ACHN (cell line): ENCODE data around the gene UST.
"Not testable (repeated sequence)": the region's sequence is repeated elsewhere in the genome, so short reads cannot be mapped to it uniquely, and the experiment has no call there.

Experiments
- DNase-seq: peaks from one replicate; pipeline ENCODE4 v3.0.0-alpha.2; 2015
- in situ Hi-C: cut with HindIII; loops from 2 replicates; pipeline ENCODE4 v1.10.0; 2017; ENCODE audit warnings: low sequenced_read_pairs, low pct_ligation_motif_present, low pct_unique_long_range_greater_than_20kb

UST gene

DNA sequence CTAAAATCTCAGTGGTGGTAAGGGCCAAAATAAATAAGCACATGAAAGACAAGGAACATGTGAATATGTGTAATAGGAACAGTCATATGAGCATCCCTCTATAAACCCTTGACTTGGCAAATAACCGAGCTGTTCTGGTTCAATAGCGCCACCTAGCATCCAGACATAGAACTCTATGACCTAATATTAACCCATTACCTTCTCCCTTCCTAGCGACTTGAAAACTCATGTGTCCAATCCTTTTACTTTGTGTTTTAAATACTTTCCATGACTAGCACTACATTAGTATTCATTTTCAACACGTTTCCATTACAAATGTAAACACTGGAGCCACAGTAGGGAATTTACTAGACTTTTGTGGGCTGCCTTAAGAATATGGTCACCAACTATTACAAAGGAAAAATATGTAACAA lies 279.7 kb downstream of the UST start:
- DNase-seq: peak; percentile 66
- in situ Hi-C loops: no loop called here

GRCh38 chr6:149027484-149027883 lies 280.7 kb downstream of the UST start:
- DNase-seq: no peak
- in situ Hi-C loops: no loop called here

- in situ Hi-C loops: no loop called here
- DNase-seq: peak; percentile 88
These were observed 282.1 kb downstream of the UST start for GRCh38 chr6:149028767-149029405.

DNA sequence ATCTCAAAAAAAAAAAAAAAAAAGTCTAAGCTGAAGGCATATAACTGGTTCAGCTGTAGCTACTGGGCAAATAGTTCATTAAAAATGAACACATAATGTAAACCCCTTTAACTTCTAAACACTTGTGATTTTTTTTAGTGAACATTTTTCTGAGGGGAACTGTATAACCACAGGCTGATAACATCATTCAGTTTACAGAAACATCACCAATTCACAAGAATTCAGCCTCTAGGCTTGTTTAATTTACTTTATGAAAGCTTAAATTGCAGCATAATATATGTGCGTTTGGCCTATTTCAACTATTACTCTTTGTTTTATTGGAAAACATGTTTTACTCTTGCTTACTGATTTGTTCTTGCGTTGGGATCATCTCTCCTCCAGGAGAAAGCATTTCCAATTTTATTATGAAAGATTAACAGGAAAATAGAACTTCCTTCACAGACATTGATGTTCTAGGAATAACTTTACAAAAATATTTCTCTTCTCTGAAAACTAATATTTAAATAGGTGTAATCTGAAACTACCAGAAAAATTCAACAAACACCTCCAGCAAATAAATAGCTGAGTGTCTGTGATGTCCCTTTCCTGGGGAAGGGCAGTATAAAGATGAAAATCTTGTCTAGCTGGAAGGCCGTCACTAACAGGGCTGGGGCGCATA lies 284.5 kb downstream of the UST start:
- in situ Hi-C loops: no loop called here
- no peak for DNase-seq

- peak; percentile 89 for DNase-seq
- in situ Hi-C loops: no loop called here
These were observed 285.2 kb downstream of the UST start for GRCh38 chr6:149031859-149032598.

DNA sequence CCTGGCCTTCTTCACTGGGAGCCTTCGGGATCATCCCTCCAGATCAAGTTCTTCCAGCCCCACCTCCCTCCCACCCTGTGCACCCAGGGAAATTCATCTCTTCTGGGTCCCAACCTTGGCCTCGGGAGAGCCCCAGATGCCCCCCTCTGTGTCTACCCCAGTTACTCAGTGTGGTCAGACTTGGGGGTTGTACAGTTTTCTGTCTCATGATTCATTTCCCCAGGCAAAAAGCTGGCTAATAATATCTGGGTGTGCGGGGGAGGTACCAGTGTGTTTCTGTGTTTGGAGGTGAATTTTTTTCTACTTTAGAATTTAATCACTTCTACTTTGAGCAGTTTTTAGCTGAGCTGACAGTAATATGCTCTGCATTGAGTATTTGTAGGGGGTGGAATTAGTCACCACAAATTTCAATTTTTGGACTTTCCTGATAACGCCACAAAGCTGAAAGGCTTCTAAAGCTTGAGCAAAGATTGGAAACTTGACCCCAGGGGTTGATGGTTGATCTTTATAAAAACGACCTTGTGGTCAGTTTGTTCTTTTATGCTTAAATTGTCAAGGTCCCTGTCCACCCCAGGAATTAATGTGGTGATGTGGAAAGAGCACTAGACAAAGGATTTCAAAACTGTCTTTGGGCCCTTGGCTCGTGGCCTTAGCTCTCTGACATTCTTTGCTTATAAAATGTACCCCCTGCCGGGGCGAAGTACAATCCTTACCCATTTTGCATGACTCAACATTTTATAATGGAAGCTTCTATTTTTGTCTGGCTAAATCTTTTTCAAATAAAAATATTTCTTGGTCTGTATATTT lies 286.0 kb downstream of the UST start:
- peak; percentile 82 for DNase-seq
- in situ Hi-C loops: no loop called here

DNA sequence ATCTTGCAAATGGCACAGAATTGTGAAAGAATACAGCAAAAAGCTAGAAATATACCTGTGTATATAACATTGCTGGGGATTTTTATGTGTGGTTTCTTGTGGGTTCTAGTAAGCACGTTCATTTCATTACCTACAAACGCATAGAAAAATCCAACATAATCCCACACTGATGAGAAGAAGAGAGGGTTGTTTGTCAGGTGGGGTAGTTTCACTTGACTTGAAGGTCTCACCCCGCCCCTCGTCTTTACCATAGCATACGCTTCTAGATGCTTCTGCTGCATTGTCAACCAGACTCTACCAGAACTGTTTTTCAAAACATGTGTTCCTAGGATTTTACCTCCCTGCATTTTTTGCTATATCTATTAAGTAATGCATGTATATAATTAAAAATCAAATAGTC lies 286.6 kb downstream of the UST start:
- in situ Hi-C loops: no loop called here
- DNase-seq: no peak

GRCh38 chr6:149035766-149036165 lies 288.9 kb downstream of the UST start:
- in situ Hi-C loops: no loop called here
- DNase-seq: no peak

GRCh38 chr6:149037051-149037671 lies 290.3 kb downstream of the UST start:
- in situ Hi-C loops: no loop called here
- no peak for DNase-seq

GRCh38 chr6:149039025-149039424 lies 292.2 kb downstream of the UST start:
- DNase-seq, in situ Hi-C loops: not testable (repeated sequence)

DNA sequence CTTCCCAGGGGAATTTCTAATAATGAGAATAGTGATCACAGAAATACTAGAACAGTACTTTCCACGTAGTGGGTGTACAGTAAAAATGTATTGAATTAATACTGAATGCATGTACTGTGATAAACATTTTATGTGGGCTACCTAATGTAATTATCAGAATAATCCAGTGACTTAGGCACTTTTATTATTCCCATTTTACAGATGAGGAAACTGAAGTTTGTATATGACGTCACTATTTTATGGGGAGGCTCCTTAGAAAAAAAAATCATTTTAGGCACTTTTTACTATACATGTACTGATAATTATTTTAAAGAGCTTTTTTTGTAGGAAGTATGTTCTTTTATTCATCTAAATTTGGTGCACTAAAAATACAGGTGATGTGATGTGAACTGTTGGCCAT lies 295.1 kb downstream of the UST start:
- no peak for DNase-seq
- in situ Hi-C loops: no loop called here

DNA sequence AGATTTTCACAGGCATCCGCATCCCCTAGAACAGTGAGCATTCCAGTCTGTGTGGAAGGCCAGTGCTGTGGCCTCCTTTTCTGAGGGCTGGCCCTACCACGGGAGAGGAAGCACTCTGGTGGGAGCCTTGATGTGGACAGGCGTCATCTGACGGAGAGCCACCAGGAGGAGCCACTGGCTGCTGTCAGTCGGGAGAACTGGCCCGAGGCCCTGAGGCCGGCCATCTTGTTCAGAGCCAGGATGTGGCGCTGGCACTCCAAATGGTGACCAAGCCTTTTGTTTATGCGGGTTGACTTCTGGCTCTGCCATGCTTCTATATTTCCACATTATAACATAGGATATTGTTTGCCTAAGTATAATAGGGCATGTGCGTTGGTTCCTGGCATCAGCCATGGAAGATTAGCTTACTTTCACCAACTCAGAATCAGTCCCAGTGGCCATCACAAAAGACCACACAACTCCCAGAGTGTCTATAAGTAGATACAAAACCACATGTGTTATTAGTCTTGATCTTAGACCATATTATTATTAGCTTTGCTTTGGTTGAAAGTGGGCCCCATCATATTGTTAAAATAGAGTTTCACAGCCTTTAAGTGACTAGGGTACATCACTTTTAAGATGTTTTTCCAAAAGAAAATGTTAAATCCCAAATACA lies 296.8 kb downstream of the UST start:
- DNase-seq: peak; percentile 25
- in situ Hi-C loops: no loop called here

DNA sequence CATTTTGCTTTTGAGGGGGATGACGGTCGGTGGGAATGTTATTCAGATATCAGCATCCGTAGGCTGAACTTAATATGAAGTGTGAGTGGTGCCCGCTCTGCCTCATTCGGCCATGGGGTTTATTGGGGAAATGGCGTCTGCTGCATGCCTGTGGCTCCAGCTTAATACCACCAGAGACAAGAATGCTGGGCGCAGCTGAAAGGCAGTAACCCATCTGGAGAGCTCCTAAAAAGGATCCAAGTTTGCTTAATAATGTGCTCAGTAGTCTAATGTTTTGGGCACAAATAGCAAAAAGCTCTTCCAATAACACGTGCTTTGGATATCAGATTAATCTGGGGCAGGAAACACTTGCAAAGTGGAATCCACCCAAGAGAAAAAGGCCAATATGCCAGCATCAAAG lies 297.7 kb downstream of the UST start:
- no peak for DNase-seq
- in situ Hi-C loops: no loop called here

DNA sequence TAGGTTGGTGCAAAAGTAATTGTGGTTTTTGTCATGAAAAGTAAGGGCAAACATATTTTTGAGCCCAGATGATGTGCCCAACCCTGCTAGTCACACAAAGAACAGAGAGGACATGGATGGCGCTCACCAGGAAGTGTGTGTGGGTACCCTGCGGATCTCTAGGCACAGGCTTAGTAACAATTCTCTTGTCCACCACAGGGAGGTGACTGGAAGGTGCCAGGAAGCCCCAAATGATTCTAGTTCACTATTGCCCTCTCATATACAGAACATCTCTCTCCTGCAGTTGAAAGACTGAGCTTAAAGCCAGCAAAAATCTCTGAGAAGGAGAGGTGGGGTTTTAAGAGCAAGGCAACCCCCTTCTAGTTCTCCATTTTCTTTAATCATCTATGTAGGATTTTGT lies 298.6 kb downstream of the UST start:
- no peak for DNase-seq
- in situ Hi-C loops: no loop called here

- in situ Hi-C loops: no loop called here
- DNase-seq: no peak
These were observed 299.5 kb downstream of the UST start for GRCh38 chr6:149046164-149046821.

DNA sequence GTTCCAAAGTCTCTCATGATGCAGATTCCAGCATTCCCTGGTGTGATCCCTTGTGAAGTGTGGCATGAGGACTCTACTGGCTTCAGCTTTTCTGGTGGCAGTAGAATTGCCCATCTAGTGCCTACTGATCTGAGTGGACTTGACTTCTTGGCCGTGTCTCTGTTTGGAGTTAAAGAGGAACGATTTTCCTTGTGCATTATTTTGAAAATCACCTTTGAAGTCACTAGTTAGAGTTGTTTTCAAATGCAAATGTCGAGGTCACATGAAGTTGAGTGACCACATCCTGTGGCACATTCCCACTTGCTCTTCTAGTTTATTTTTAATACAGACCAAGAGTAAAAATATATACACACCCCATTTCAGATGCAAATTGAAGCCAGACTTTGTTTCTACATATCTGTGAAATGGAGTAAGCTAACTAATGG lies 300.0 kb downstream of the UST start:
- in situ Hi-C loops: no loop called here
- DNase-seq: no peak

DNA sequence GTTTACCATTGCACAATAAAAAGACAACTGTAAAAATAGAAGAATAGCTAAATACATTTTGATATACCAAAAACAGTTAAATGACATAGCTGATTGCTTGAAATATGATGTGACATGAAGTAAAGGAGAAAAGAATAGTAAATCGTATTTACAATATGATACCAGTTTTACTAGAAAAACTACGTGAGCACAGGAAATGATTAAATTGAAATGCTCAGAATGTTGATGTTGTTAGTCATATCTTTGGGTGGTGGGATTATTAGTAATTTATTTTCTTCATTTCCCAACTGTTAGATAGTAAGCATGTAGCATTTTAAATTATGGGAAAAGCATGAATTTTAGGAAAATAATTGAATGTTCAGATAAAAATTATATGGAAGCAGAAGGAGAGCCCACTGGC lies 302.4 kb downstream of the UST start:
- peak; percentile 51 for DNase-seq
- in situ Hi-C loops: no loop called here

DNA sequence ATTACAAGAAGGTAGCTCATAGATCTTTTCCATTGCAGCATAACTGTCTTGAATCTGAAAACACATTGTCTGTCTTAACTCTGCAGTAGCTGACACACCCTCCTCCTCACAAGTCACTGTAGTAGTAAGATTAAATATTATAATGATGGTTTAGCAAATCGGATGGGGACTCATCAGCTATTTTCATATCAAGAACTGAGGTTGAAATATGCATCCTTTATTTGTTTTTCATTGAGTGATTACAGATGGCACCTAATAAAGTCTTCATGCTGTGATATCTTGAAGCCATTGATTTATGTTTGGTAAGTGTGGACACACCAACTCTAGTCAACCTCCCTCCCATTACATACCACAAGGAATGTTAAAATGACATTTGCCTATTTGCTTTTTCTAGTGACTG lies 303.3 kb downstream of the UST start:
- no peak for DNase-seq
- in situ Hi-C loops: no loop called here
